H1 (cell line): Measurements from ENCODE around the gene SLC37A1. TPM values are rescaled to one million over a fixed set of nuclear protein-coding genes. Genes with fewer than 3 reads are reported as not detected.

ENCODE experiments used
- CTCF ChIA-PET: fragments of 300-600 bp; sonication (Branson Sonifier 250); formaldehyde crosslinking; loops from one replicate; lab custom pipeline; 2021; ENCODE audit not compliant: partially characterized antibody; lab: Charles Lee
- POLR2A ChIA-PET: fragments of 300-600 bp; sonication (Branson Sonifier 250); formaldehyde crosslinking; loops from one replicate; lab custom pipeline; 2021; ENCODE audit warnings: inconsistent platforms; ENCODE audit not compliant: partially characterized antibody; lab: Charles Lee
- DNase-seq, 2 experiments: peaks; one replicate each; pipeline versions ENCODE4 v3.0.0 to v3.0.0-alpha.2; 2010 to 2022; ENCODE audit warnings: low spot score in 2 of 2, low read depth in 1 of 2, mixed read lengths in 1 of 2
- FAIRE-seq: peaks from 2 replicates; lab custom pipeline; 2011; peaks lifted over from hg19 to GRCh38; lab: Jason Lieb, UNC
- H2AFZ ChIP-seq: 2 replicates; pipeline ENCODE4 v1.8.1; 2012; ENCODE audit warnings: low read length, inconsistent platforms
- H2AK5ac ChIP-seq: 2 replicates; pipeline ENCODE4 v1.6.1; 2013; ENCODE audit warnings: low read depth, low read length
- H2BK120ac ChIP-seq: replicated peaks from 2 replicates; pipeline ENCODE3; 2013; ENCODE audit warnings: low read depth, low read length, inconsistent platforms
- H2BK12ac ChIP-seq: 2 replicates; pipeline ENCODE4 v1.6.1; 2013; ENCODE audit warnings: low read depth, low read length
- H2BK15ac ChIP-seq: 2 replicates; pipeline ENCODE4 v1.6.1; 2013; ENCODE audit warnings: low read length
- H2BK20ac ChIP-seq: 2 replicates; pipeline ENCODE4 v1.6.1; 2013; ENCODE audit warnings: low read length
- H2BK5ac ChIP-seq: 2 replicates; pipeline ENCODE4 v1.6.1; 2013; ENCODE audit warnings: low read depth, low read length
- H3K14ac ChIP-seq: 2 replicates; pipeline ENCODE4 v1.6.1; 2013; ENCODE audit warnings: inconsistent platforms; ENCODE audit not compliant: insufficient read length
- H3K18ac ChIP-seq: 2 replicates; pipeline ENCODE4 v1.6.1; 2013; ENCODE audit warnings: low read length; ENCODE audit errors: extremely low read depth
- H3K23ac ChIP-seq: 2 replicates; pipeline ENCODE4 v1.6.1; 2013; ENCODE audit warnings: inconsistent platforms; ENCODE audit not compliant: insufficient read length
- H3K23me2 ChIP-seq: 2 replicates; pipeline ENCODE4 v1.6.1; 2013; ENCODE audit warnings: low read depth, low read length
- H3K27ac ChIP-seq: 2 replicates; pipeline ENCODE4 v1.6.1; 2011; ENCODE audit warnings: low read depth, low read length, inconsistent platforms
- H3K27me3 ChIP-seq, 4 experiments: replicated peaks in 1 of 4; 1 replicate in 1 of 4; 2 replicates in 3 of 4; pipeline versions ENCODE4 v1.6.1 to v1.8.1; 2011 to 2013; ENCODE audit warnings: low read length in 3 of 4, mild to moderate bottlenecking in 3 of 4, inconsistent platforms in 2 of 4, mixed read lengths in 2 of 4, moderate library complexity in 1 of 4; ENCODE audit not compliant: control insufficient read depth in 3 of 4, insufficient read depth in 3 of 4; ENCODE audit errors: extremely low read depth in 1 of 4
- H3K36me3 ChIP-seq, 4 experiments: 2 replicates each; pipeline versions ENCODE4 v1.6.1 to v1.8.1; 2011 to 2013; ENCODE audit warnings: mild to moderate bottlenecking in 4 of 4, low read length in 3 of 4, moderate library complexity in 2 of 4, control low read depth in 1 of 4, inconsistent platforms in 1 of 4; ENCODE audit not compliant: insufficient read depth in 4 of 4, control insufficient read depth in 2 of 4
- H3K4ac ChIP-seq: replicated peaks from 2 replicates; pipeline ENCODE3; 2013; ENCODE audit warnings: low read length, low read depth, mixed read lengths, inconsistent platforms; ENCODE audit not compliant: insufficient read length
- H3K4me1 ChIP-seq, 4 experiments: replicated peaks in 1 of 4; 1 replicate in 1 of 4; 2 replicates in 3 of 4; pipeline versions ENCODE4 v1.6.1 to v1.8.1; 2011 to 2013; ENCODE audit warnings: low read length in 3 of 4, inconsistent platforms in 2 of 4, mixed read lengths in 1 of 4; ENCODE audit not compliant: insufficient read depth in 4 of 4, control insufficient read depth in 3 of 4
- H3K4me2 ChIP-seq, 2 experiments: 2 replicates each; pipeline versions ENCODE4 v1.6.1 to v1.8.1; 2011 to 2013; ENCODE audit warnings: low read depth in 2 of 2, low read length in 2 of 2, control low read depth in 1 of 2, inconsistent platforms in 1 of 2, mild to moderate bottlenecking in 1 of 2; ENCODE audit not compliant: insufficient read depth in 1 of 2
- H3K4me3 ChIP-seq, 4 experiments: fragments of 200-600, 300-600 bp in 1 of 4; sonication (generic), shearing (Covaris generic), sonication (Bioruptor Twin) in 1 of 4; 2 replicates each; pipeline versions ENCODE4 v1.5.1 to v1.8.1; 2011 to 2016; ENCODE audit warnings: low read length in 4 of 4, low read depth in 3 of 4, control low read depth in 2 of 4, inconsistent platforms in 2 of 4, mild to moderate bottlenecking in 2 of 4, mixed read lengths in 1 of 4, moderate library complexity in 1 of 4; ENCODE audit not compliant: insufficient read depth in 2 of 4; ENCODE audit errors: extremely low read depth in 1 of 4
- H3K56ac ChIP-seq: replicated peaks from 2 replicates; pipeline ENCODE3; 2013; ENCODE audit warnings: low read depth, mild to moderate bottlenecking, mixed read lengths, low read length, inconsistent platforms; ENCODE audit not compliant: insufficient read length
- H3K79me1 ChIP-seq: 2 replicates; pipeline ENCODE4 v1.6.1; 2013; ENCODE audit warnings: low read depth, low read length, control low read depth
- H3K79me2 ChIP-seq, 2 experiments: 2 replicates each; pipeline versions ENCODE4 v1.6.1 to v1.8.1; 2012 to 2013; ENCODE audit warnings: low read length in 2 of 2, mild to moderate bottlenecking in 2 of 2, inconsistent platforms in 1 of 2; ENCODE audit not compliant: insufficient read depth in 2 of 2, control insufficient read depth in 1 of 2
- H3K9ac ChIP-seq, 4 experiments: replicated peaks in 1 of 4; 1 replicate in 1 of 4; 2 replicates in 3 of 4; pipeline versions ENCODE4 v1.6.1 to v1.8.1; 2011 to 2013; ENCODE audit warnings: low read depth in 3 of 4, low read length in 3 of 4, control low read depth in 2 of 4, mild to moderate bottlenecking in 2 of 4, moderate library complexity in 2 of 4, inconsistent platforms in 1 of 4; ENCODE audit errors: extremely low read depth in 1 of 4
- H3K9me3 ChIP-seq, 2 experiments: 2 replicates each; pipeline versions ENCODE4 v1.6.1 to v1.8.1; 2012 to 2013; ENCODE audit warnings: mild to moderate bottlenecking in 2 of 2, moderate library complexity in 2 of 2, control low read depth in 1 of 2, inconsistent platforms in 1 of 2, low read depth in 1 of 2, low read length in 1 of 2, mixed read lengths in 1 of 2; ENCODE audit not compliant: insufficient read depth in 2 of 2
- H4K20me1 ChIP-seq, 2 experiments: replicated peaks in 1 of 2; 2 replicates each; pipeline versions ENCODE3 to v1.8.1; 2011 to 2013; ENCODE audit warnings: inconsistent platforms in 2 of 2, low read length in 2 of 2, mild to moderate bottlenecking in 1 of 2; ENCODE audit not compliant: insufficient read depth in 2 of 2, control insufficient read depth in 1 of 2
- H4K5ac ChIP-seq: 2 replicates; pipeline ENCODE4 v1.6.1; 2013; ENCODE audit warnings: low read length, low read depth, mixed read lengths, inconsistent platforms; ENCODE audit not compliant: insufficient read length
- H4K8ac ChIP-seq: 2 replicates; pipeline ENCODE4 v1.8.0; 2013; ENCODE audit warnings: mild to moderate bottlenecking, moderate library complexity, low read length, inconsistent platforms; ENCODE audit not compliant: insufficient read depth; ENCODE audit errors: extremely low read depth
- H4K91ac ChIP-seq: replicated peaks from 2 replicates; pipeline ENCODE3; 2013; ENCODE audit warnings: low read length, mixed read lengths, inconsistent platforms; ENCODE audit not compliant: insufficient read length
- ASH2L ChIP-seq: fragments of 200-600, 300-600 bp; sonication (generic); IDR thresholded peaks from one replicate; pipeline ENCODE4 v1.7.1; 2017; ENCODE audit warnings: low read length
- CBX5 ChIP-seq: fragments of 300-800, 300-1000 bp; sonication (generic); IDR thresholded peaks from 2 replicates; pipeline ENCODE4 v1.7.1; 2016; ENCODE audit warnings: antibody characterized with exemption, low read length, low read depth
- CBX8 ChIP-seq: fragments of 300-800, 300-1000 bp; sonication (generic); IDR thresholded peaks from 2 replicates; pipeline ENCODE4 v1.7.1; 2016; ENCODE audit warnings: low read depth, low read length, borderline replicate concordance
- CEBPB ChIP-seq: IDR thresholded peaks from 2 replicates; pipeline ENCODE4 v1.6.1; 2012; ENCODE audit warnings: low read depth, low read length
- CHD1 ChIP-seq: IDR thresholded peaks from 2 replicates; pipeline ENCODE4 v1.6.1; 2012; ENCODE audit warnings: low read depth, low read length, improper control_type of control experiment
- CREB1 ChIP-seq: IDR thresholded peaks from 2 replicates; pipeline ENCODE4 v1.6.1; 2012; ENCODE audit warnings: inconsistent platforms
- EP300 ChIP-seq, 2 experiments: IDR thresholded peaks; 1 replicate in 1 of 2; 2 replicates in 1 of 2; pipeline ENCODE4 v1.6.1; 2011 to 2012; ENCODE audit warnings: low read depth in 2 of 2, low read length in 2 of 2, mild to moderate bottlenecking in 2 of 2, borderline replicate concordance in 1 of 2, inconsistent platforms in 1 of 2, moderate library complexity in 1 of 2
- JUN ChIP-seq: IDR thresholded peaks from 2 replicates; pipeline ENCODE4 v1.6.1; 2011; ENCODE audit warnings: low read depth, mild to moderate bottlenecking, improper control_type of control experiment, low read length
- KDM4A ChIP-seq: IDR thresholded peaks from one replicate; pipeline ENCODE4 v1.7.1; 2012; ENCODE audit warnings: low read depth, mild to moderate bottlenecking, moderate library complexity, low read length, inconsistent platforms; ENCODE audit not compliant: severe bottlenecking
- MAX ChIP-seq: IDR thresholded peaks from 2 replicates; pipeline ENCODE4 v1.6.1; 2012; ENCODE audit warnings: inconsistent platforms
- RBBP5 ChIP-seq: IDR thresholded peaks from 2 replicates; pipeline ENCODE4 v1.7.1; 2012; ENCODE audit warnings: low read depth, mild to moderate bottlenecking, inconsistent platforms, low read length, moderate library complexity, borderline replicate concordance
- SIX5 ChIP-seq: IDR thresholded peaks from 2 replicates; pipeline ENCODE4 v1.6.1; 2011; ENCODE audit warnings: mild to moderate bottlenecking, low read depth, low read length
- SP2 ChIP-seq: IDR thresholded peaks from 2 replicates; pipeline ENCODE4 v1.6.1; 2012; ENCODE audit warnings: mild to moderate bottlenecking, low read length, inconsistent platforms
- TAF1 ChIP-seq: IDR thresholded peaks from 2 replicates; pipeline ENCODE4 v1.6.1; 2011; ENCODE audit warnings: mild to moderate bottlenecking, low read depth, low read length
- YY1 ChIP-seq: IDR thresholded peaks from 2 replicates; pipeline ENCODE4 v1.6.1; 2011; ENCODE audit warnings: low read depth, mild to moderate bottlenecking, low read length
- WGBS, 2 experiments: shearing (Covaris generic) in 1 of 2; methylation state at CpG; one replicate each; pipeline versions ENCODE4 v1.1.6 to v1.1.7; 2013 to 2015; ENCODE audit warnings: low lambda C conversion rate in 2 of 2, mixed read lengths in 2 of 2, inconsistent platforms in 1 of 2, low coverage in 1 of 2, missing lambda C conversion rate in 1 of 2; ENCODE audit not compliant: insufficient replicate concordance in 2 of 2, insufficient coverage in 1 of 2, insufficient read length in 1 of 2; ENCODE audit errors: extremely low coverage in 1 of 2, missing lambda C conversion rate in 1 of 2; 5-methylcytosine and 5-hydroxymethylcytosine counted together
- polyA plus RNA-seq, 7 experiments: library from polyadenylated mRNA; depleted of rRNA in 3 of 7; stranded (reverse) in 5 of 7; unstranded in 2 of 7; fragments of >200 nt in 5 of 7; fragments of 200-250 nt in 2 of 7; gene quantifications; 1 replicate in 5 of 7; 2 replicates in 1 of 7; 4 replicates in 1 of 7; pipeline versions ENCODE4 v1.2.1 to v1.2.3, GENCODE V29; 2011 to 2013; ENCODE audit warnings: missing spikeins in 2 of 7, mixed read lengths in 2 of 7
- total RNA-seq: library from RNA; stranded (reverse); fragmentation: NEBNext Ultra II Directional; extraction: Animal tissue kit (Norgen Biotek cat#: 25700); gene quantifications from 2 replicates; pipeline ENCODE4 v1.2.1, GENCODE V29; 2021

The SLC37A1 gene
- total and polyA plus RNA-seq, 2 of the 8 experiments (the other 6 are each of a cell fraction or from before 2014, with no cell fraction given): 15.6 to 30.9 TPM

GRCh38 chr21:42558368-42558767 lies 44.7 kb downstream of the SLC37A1 start:
- POLR2A ChIA-PET: interaction anchor here (0.8 to 0.9 kb wide), 2 partner anchors 10 to 67 kb away, joined by 3 read pairs; no protein-coding TSS in a partner anchor
- Histone ChIP-seq H2BK120ac (no peak overlapping the region), H4K20me1 (no peaks in the 10 kb centered on the region), H2AFZ (no peak overlapping the region), H2AK5ac (no peak overlapping the region), H3K14ac (no peak overlapping the region), H3K27ac (no peak overlapping the region), H4K91ac (no peak overlapping the region), H3K18ac (no peak overlapping the region), H3K4me3 (no peak overlapping the region), H3K4ac (no peak overlapping the region), H3K9ac (no peak overlapping the region), H3K4me2 (no peak overlapping the region), H3K23me2 (no peaks in the 10 kb centered on the region), H3K9me3 (no peaks in the 10 kb centered on the region), H4K8ac (no peak overlapping the region), H3K23ac (no peak overlapping the region), H3K79me1 (no peaks in the 10 kb centered on the region), H2BK20ac (no peak overlapping the region), H3K4me1 (peaks cover 0 to 5% (median 0%) of the 10 kb centered on the region in 4 experiments; a peak in 1 of 7 replicates), H3K27me3 (no peaks in the 10 kb centered on the region; a peak in 1 of 7 replicates), H2BK5ac (no peak overlapping the region), H2BK15ac (no peak overlapping the region), H3K36me3 (peaks cover 0 to 11% (median 3%) of the 10 kb centered on the region in 4 experiments; a peak in 6 of 8 replicates), H2BK12ac (no peak overlapping the region), H4K5ac (no peak overlapping the region), H3K56ac (no peak overlapping the region), H3K79me2 (no peaks in the 10 kb centered on the region)
- 87% methylated on average over 6 of the region's 6 CpGs; no CpG with 5 or more reads in 1 of the 2 experiments for WGBS, 2 experiments
- no peak for FAIRE-seq
- no peak for DNase-seq
- CTCF ChIA-PET: interaction anchor here (1.2 to 1.6 kb wide), 2 partner anchors 35 to 60 kb away, joined by 3 to 4 read pairs; no protein-coding TSS in a partner anchor
- TF ChIP-seq JUN: no peak
- TF ChIP-seq CBX5: no peak
- no peak for TF ChIP-seq YY1
- no peak for TF ChIP-seq SIX5
- no peak for TF ChIP-seq RBBP5
- TF ChIP-seq CHD1: no peak
- no peak for TF ChIP-seq CEBPB
- TF ChIP-seq CBX8: no peak
- no peak for TF ChIP-seq ASH2L
- no peak for TF ChIP-seq CREB1
- no peak for TF ChIP-seq TAF1
- TF ChIP-seq EP300 (IDR thresholded peaks at IDR 0.05; ENCODE audit: borderline replicate concordance in 1 of 2, low read depth in 2 of 2, low read length in 2 of 2): no peak
- no peak for TF ChIP-seq KDM4A
- TF ChIP-seq SP2: no peak
- TF ChIP-seq MAX: no peak
